Measurements from ENCODE around the gene GRPR.
"Not testable (repeated sequence)": the region's sequence is repeated elsewhere in the genome, so short reads cannot be mapped to it uniquely, and the experiment has no call there.

Gene GRPR

DNA sequence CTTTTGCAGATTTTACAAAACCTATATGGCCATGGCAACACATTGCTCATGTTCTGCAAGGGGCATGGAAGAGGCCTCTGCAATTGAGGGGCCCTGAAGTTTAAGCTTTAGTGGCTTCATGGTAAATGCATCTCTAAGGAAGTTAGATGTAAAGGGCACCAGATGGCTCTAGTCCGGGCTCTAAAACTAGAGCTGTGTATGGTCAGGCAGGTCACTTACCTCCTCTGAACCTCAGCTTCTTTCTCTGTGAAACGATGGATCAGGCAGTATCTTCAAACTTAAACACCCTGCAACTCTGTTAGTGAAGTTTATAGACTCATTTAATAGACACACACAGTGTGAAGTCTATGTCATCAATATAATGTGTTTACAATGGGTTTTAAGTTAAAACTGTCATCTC lies 53.9 kb downstream of the GRPR start:
- no peak for DNase-seq (ENCODE audit: low read depth in 2 of 2)

DNA sequence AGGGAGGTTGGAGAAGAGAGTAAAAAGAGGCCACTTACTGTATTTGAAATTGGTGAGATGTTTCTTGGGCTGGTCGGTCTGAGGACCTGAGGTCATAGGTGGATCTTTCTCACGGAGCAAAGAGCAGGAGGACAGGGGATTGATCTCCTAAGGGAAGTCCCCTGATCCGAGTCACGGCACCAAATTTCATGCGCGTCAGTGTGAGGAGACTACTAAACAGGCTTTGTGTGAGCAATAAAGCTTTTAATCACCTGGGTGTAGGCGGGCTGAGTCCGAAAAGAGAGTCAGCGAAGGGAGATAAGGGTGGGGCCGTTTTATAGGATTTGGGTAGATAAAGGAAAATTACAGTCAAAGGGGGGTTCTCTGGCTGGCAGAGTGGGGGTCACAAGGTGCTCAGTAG lies 60.5 kb downstream of the GRPR start:
- DNase-seq (ENCODE audit: low read depth in 2 of 2) = not testable (repeated sequence)

DNA sequence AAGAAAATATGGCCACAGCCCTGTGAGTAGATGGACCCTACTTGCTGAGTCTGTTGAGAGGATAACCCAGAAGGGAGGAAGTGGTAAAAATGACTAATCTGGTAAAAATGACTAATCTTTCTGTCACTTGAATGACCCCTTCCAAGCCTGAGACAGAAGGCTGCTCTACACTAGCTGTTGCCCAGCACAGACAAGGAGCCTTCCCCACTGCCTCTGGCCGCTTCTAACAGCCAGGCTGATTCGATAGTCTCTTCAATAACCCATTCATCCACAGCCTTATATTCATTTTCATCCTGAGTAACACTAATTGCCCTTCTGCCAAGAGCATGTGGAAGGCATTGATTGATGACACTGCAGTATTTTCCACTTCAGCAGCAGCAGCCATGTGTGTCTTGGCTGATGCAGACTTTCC lies 62.4 kb downstream of the GRPR start:
- no peak for DNase-seq (ENCODE audit: low read depth in 2 of 2)

DNA sequence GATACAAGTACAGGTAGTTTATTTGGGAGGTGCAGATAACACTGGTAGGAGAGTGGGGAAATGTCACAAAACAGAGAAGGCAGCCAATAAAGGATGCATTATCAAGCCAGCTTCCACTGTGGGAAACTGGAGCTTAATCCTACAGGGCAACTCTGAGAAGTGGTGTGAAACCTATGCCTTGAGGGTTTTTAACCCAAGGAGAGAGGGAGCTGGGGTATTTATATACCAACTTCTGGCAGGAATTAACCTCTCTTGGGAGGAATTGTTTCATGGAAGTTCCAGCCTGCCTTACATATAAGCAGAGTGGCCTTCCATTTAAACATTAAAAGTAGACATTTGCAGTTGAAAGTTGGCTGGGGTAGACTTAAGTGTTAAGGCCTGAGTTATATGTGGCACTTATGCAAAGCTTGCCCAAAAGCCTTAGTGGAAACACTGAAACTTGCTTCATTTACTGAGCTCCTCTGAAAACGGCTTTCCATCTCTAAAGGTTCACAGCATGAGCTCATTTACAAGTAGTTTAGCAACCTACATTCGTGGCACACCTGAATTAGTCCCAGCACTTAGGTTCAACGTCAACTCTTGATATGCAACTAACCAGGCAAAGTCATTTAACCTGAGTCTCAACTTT lies 63.1 kb downstream of the GRPR start:
- DNase-seq (ENCODE audit: low read depth in 2 of 2) = no peak

DNA sequence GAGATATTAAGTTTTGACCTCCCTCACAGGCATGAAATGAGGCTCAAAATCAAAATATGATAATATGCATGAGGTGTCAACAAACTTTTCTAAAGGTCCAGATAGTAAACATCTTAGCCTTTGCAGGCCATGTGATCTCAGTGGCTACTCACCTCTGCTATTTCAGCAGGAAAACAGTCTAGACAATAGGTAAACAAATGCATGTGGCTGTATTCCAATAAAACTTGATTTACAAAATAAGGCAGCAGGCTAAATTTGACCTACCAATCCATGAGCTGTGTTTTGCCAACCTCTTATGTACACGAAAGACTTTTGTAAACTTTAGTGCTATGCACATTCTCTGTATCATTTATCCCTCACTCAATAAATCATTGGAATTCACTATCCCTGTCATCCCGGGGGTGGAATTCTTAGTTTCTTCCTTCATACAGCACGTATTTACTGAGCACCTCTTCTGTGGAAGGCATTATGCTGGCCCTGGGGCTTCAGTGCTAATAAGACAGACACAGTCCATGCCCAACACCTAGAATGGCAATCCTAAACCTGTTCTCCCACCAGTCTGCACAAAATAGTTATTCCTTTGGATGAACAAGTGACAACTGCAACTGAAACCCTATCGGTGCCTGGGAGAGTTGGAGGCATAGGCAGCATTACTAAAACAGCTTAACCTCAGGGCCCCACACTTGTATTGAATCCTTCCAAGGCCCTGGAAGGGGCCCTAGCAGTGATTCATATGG lies 63.8 kb downstream of the GRPR start:
- no peak for DNase-seq (ENCODE audit: low read depth in 2 of 2)

DNA sequence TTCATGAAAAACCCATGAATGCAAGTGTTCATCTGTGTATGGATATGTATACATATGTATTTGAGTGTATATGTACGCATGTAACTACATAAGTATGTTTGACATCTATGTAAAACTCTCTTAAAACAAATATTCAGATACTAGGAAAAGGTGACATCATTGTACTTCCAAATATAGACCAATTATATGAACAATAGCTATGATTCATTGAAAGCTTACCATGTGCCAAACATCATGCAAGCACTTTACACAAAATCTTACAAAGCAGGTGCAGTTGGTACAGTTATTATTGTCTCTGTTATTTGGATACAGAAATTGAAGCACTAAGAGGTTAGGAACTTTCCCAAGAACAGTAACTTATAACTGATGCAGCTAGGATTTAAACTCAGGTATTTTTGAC lies 65.3 kb downstream of the GRPR start:
- DNase-seq (ENCODE audit: low read depth in 2 of 2) = no peak

DNA sequence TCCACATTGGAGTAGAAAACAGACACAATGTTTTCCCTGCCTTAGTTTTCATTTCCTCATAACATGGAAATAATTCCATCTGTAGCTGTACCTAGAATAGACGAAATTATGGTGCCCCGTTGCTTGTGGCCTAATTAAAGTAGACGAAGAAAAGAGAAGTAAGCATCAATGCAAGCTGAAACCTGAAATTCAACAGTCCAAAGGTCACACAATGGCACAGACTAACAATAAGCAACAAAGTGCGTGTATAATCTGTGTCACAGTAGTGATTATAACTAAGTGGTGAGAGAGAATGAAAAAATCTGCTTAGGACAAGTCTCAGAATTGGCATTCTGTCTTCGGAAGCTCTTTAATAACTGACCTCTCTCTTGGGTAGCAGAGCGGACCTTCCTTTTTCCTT lies 68.2 kb downstream of the GRPR start:
- no peak for DNase-seq (ENCODE audit: low read depth in 2 of 2)

DNA sequence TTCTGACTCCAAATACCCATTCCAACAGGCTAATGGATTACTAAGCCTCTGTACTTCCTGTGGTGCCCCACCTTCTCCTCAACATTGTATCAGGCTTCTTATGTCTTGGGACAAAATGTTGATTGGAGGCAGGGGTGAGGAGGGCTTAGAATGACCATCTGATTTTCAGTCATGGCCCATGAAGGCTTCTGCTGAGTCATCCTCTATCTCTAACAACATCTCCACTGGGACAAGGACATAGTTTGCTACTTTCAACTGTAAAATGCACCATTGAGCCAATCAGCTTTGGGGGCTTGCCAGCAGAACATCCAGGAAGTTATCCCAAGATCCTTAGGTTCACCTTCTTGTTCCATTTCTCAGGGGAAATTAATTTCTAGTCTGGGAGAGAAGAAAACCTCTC lies 73.5 kb downstream of the GRPR start:
- no peak for DNase-seq (ENCODE audit: low read depth in 2 of 2)

DNA sequence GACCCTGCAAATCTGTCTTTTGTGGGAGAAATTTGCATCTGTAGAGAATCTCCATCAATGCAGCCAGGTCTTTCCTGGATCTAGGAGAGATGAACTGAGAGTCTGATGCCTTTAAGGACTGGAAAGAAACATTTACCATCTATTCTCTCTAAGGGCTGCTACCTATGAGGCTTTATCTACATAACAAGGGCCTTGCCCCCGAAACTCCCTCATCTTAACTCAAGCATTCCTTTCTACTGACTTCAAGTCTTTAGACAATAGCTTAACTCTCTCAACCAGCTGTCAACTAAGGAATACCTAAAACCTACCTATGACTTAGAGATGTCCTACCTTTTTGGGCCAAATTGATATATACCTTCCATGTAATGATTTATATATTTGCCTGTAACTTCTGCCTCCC lies 76.0 kb downstream of the GRPR start:
- DNase-seq (ENCODE audit: low read depth in 2 of 2) = no peak

DNA sequence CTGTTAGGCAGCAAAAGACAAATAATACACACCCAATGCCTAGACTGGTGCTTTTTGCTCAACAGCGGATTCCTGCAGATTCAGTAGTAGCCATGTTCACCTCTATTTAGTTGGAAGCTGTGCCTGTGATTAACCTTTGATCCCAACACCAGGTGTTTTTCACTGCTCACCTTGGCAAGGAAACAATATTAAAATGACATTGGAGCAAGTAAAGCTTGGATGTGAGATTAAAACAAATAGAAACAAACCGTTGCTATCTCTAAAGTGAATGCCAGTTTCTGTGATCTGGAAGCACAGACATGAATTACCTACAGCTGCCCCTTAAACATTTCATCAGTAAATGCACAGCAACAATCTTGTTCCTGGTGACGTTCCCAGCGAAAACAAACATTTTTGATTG lies 79.6 kb downstream of the GRPR start:
- no peak for DNase-seq (ENCODE audit: low read depth in 2 of 2)

Measured in activated CD4-positive, alpha-beta T cell treated with anti-CD3 and anti-CD28 coated beads for 24 hours (primary cell).